Mesendoderm (in vitro differentiated cells): ENCODE data around the gene ARFGAP1.

ENCODE experiments used
- DNase-seq: peaks from one replicate; pipeline ENCODE4 v3.0.0; 2013
- H2AK5ac ChIP-seq: 2 replicates; pipeline ENCODE4 v1.6.1; 2013; ENCODE audit warnings: low read length, inconsistent platforms
- H2BK120ac ChIP-seq: 2 replicates; pipeline ENCODE4 v1.6.1; 2013; ENCODE audit warnings: low read depth, mild to moderate bottlenecking, low read length, moderate library complexity, mixed read lengths
- H2BK15ac ChIP-seq: replicated peaks from 2 replicates; pipeline ENCODE4 v1.6.1; 2013; ENCODE audit warnings: low read depth, mild to moderate bottlenecking, moderate library complexity
- H2BK5ac ChIP-seq: 2 replicates; pipeline ENCODE4 v1.6.1; 2013; ENCODE audit warnings: low read length, inconsistent platforms
- H3K18ac ChIP-seq: 2 replicates; pipeline ENCODE4 v1.6.1; 2013; ENCODE audit warnings: mild to moderate bottlenecking, low read length, mixed read lengths
- H3K23ac ChIP-seq: one replicate; pipeline ENCODE4 v1.6.1; 2013; ENCODE audit warnings: low read length
- H3K27ac ChIP-seq: 2 replicates; pipeline ENCODE4 v1.5.1; 2013; ENCODE audit warnings: low read depth, mild to moderate bottlenecking, inconsistent platforms, low read length, moderate library complexity
- H3K27me3 ChIP-seq: 2 replicates; pipeline ENCODE4 v1.6.1; 2013; ENCODE audit warnings: low read length, control low read depth, mild to moderate bottlenecking, inconsistent platforms; ENCODE audit not compliant: insufficient read depth, poor library complexity
- H3K36me3 ChIP-seq: 2 replicates; pipeline ENCODE4 v1.6.1; 2013; ENCODE audit warnings: low read length, inconsistent platforms; ENCODE audit not compliant: control insufficient read depth, insufficient read depth
- H3K4ac ChIP-seq: one replicate; pipeline ENCODE4 v1.6.1; 2013; ENCODE audit warnings: low read depth, mild to moderate bottlenecking, low read length, moderate library complexity
- H3K4me1 ChIP-seq: 2 replicates; pipeline ENCODE4 v1.6.1; 2013; ENCODE audit warnings: low read depth, low read length, inconsistent platforms; ENCODE audit not compliant: control insufficient read depth
- H3K4me2 ChIP-seq: 2 replicates; pipeline ENCODE4 v1.6.1; 2013; ENCODE audit warnings: low read length
- H3K4me3 ChIP-seq: 2 replicates; pipeline ENCODE4 v1.5.1; 2013; ENCODE audit warnings: mild to moderate bottlenecking, low read length
- H3K56ac ChIP-seq: one replicate; pipeline ENCODE4 v1.6.1; 2013; ENCODE audit warnings: low read length
- H3K79me1 ChIP-seq: 2 replicates; pipeline ENCODE4 v1.6.1; 2013; ENCODE audit warnings: low read length, inconsistent platforms
- H3K79me2 ChIP-seq: 2 replicates; pipeline ENCODE4 v1.6.1; 2013; ENCODE audit warnings: mild to moderate bottlenecking, low read length; ENCODE audit not compliant: control insufficient read depth, insufficient read depth
- H3K9ac ChIP-seq: 2 replicates; pipeline ENCODE4 v1.6.1; 2013; ENCODE audit warnings: low read length, inconsistent platforms
- H4K5ac ChIP-seq: one replicate; pipeline ENCODE4 v1.6.1; 2013; ENCODE audit warnings: low read length
- H4K8ac ChIP-seq: one replicate; pipeline ENCODE4 v1.6.1; 2013; ENCODE audit warnings: low read depth, mild to moderate bottlenecking, control low read depth, low read length, moderate library complexity
- WGBS: extraction: QIAGEN DNeasy Blood & Tissue Kit; methylation state at CpG from one replicate; pipeline ENCODE4 v1.1.7; 2013; ENCODE audit warnings: low lambda C conversion rate, missing lambda C conversion rate; ENCODE audit not compliant: insufficient coverage; ENCODE audit errors: extremely low coverage; 5-methylcytosine and 5-hydroxymethylcytosine counted together

ARFGAP1 gene

GRCh38 chr20:63312273-63312672 is 39.7 kb downstream of the ARFGAP1 start:
- no peak overlapping the region for H3K9ac ChIP-seq
- no CpG with 5 or more reads among the region's 9 CpGs for WGBS
- DNase-seq, result no peak
- H3K36me3 ChIP-seq, result no peaks in the 10 kb centered on the region
- H4K5ac ChIP-seq, result no peak overlapping the region
- H3K79me2 ChIP-seq, result no peaks in the 10 kb centered on the region
- no peak overlapping the region for H2BK5ac ChIP-seq
- no peak overlapping the region for H3K23ac ChIP-seq
- no peak overlapping the region for H3K4me2 ChIP-seq
- H3K56ac ChIP-seq, result no peak overlapping the region
- H3K79me1 ChIP-seq, result no peaks in the 10 kb centered on the region
- H2AK5ac ChIP-seq, result no peak overlapping the region
- no peak overlapping the region for H2BK15ac ChIP-seq
- no peak overlapping the region for H4K8ac ChIP-seq
- no peak overlapping the region for H3K4ac ChIP-seq
- H2BK120ac ChIP-seq, result no peak overlapping the region
- no peak overlapping the region for H3K18ac ChIP-seq
- no peak overlapping the region for H3K27ac ChIP-seq
- no peaks in the 10 kb centered on the region for H3K4me1 ChIP-seq
- no peaks in the 10 kb centered on the region for H3K27me3 ChIP-seq
- no peak overlapping the region for H3K4me3 ChIP-seq

GRCh38 chr20:63312690-63313348 is 40.2 kb downstream of the ARFGAP1 start:
- Histone ChIP-seq H2AK5ac (no peak overlapping the region), H3K27ac (no peak overlapping the region), H2BK15ac (no peak overlapping the region), H3K4me2 (no peak overlapping the region), H3K23ac (no peak overlapping the region), H2BK120ac (no peak overlapping the region), H3K36me3 (no peaks in the 10 kb centered on the region), H4K5ac (no peak overlapping the region), H3K4me1 (no peaks in the 10 kb centered on the region), H3K27me3 (no peaks in the 10 kb centered on the region), H3K18ac (no peak overlapping the region), H4K8ac (no peak overlapping the region), H3K4ac (no peak overlapping the region), H3K56ac (no peak overlapping the region), H2BK5ac (no peak overlapping the region), H3K9ac (no peak overlapping the region), H3K4me3 (no peak overlapping the region), H3K79me2 (no peaks in the 10 kb centered on the region), H3K79me1 (no peaks in the 10 kb centered on the region)
- WGBS, result no CpG with 5 or more reads among the region's 22 CpGs
- no peak for DNase-seq

- Histone ChIP-seq H3K4ac (no peak overlapping the region), H3K36me3 (no peaks in the 10 kb centered on the region), H3K4me2 (no peak overlapping the region), H3K27ac (no peak overlapping the region), H3K79me2 (no peaks in the 10 kb centered on the region), H3K9ac (no peak overlapping the region), H2BK15ac (no peak overlapping the region), H3K56ac (no peak overlapping the region), H3K79me1 (no peaks in the 10 kb centered on the region), H4K8ac (no peak overlapping the region), H4K5ac (no peak overlapping the region), H3K4me1 (no peaks in the 10 kb centered on the region), H2BK5ac (no peak overlapping the region), H3K4me3 (no peak overlapping the region), H2BK120ac (no peak overlapping the region), H3K27me3 (no peaks in the 10 kb centered on the region), H3K18ac (no peak overlapping the region), H2AK5ac (no peak overlapping the region), H3K23ac (no peak overlapping the region)
- WGBS, result no CpG with 5 or more reads among the region's 25 CpGs
- no peak for DNase-seq
Measured at GRCh38 chr20:63313349-63314014, 40.9 kb downstream of the ARFGAP1 start.

GRCh38 chr20:63314015-63314471 is 41.4 kb downstream of the ARFGAP1 start:
- no peak for DNase-seq
- Histone ChIP-seq H2AK5ac (no peak overlapping the region), H3K4me2 (no peak overlapping the region), H3K23ac (no peak overlapping the region), H3K4me1 (no peaks in the 10 kb centered on the region), H4K8ac (no peak overlapping the region), H2BK15ac (no peak overlapping the region), H2BK5ac (no peak overlapping the region), H3K79me1 (no peaks in the 10 kb centered on the region), H3K79me2 (no peaks in the 10 kb centered on the region), H4K5ac (no peak overlapping the region), H2BK120ac (no peak overlapping the region), H3K4me3 (no peak overlapping the region), H3K9ac (no peak overlapping the region), H3K27ac (no peak overlapping the region), H3K36me3 (no peaks in the 10 kb centered on the region), H3K18ac (no peak overlapping the region), H3K56ac (no peak overlapping the region), H3K4ac (no peak overlapping the region), H3K27me3 (no peaks in the 10 kb centered on the region)
- no CpG with 5 or more reads among the region's 9 CpGs for WGBS

GRCh38 chr20:63314566-63315239 is 42.1 kb downstream of the ARFGAP1 start:
- no peak overlapping the region for H4K8ac ChIP-seq
- H2BK15ac ChIP-seq, result no peak overlapping the region
- no peak overlapping the region for H3K4ac ChIP-seq
- no peak overlapping the region for H3K9ac ChIP-seq
- no CpG with 5 or more reads among the region's 21 CpGs for WGBS
- no peak overlapping the region for H2AK5ac ChIP-seq
- no peaks in the 10 kb centered on the region for H3K79me1 ChIP-seq
- no peak overlapping the region for H2BK120ac ChIP-seq
- H3K4me3 ChIP-seq, result no peak overlapping the region
- no peak overlapping the region for H4K5ac ChIP-seq
- no peak overlapping the region for H3K27ac ChIP-seq
- H2BK5ac ChIP-seq, result no peak overlapping the region
- no peak overlapping the region for H3K23ac ChIP-seq
- no peak overlapping the region for H3K4me2 ChIP-seq
- H3K4me1 ChIP-seq, result no peaks in the 10 kb centered on the region
- no peak overlapping the region for H3K56ac ChIP-seq
- H3K36me3 ChIP-seq, result no peaks in the 10 kb centered on the region
- H3K18ac ChIP-seq, result no peak overlapping the region
- no peaks in the 10 kb centered on the region for H3K79me2 ChIP-seq
- DNase-seq, result no peak
- H3K27me3 ChIP-seq, result no peaks in the 10 kb centered on the region
